IPS-15b (cell line): ENCODE data around the gene BNIP2.
"Not testable (repeated sequence)": the region's sequence is repeated elsewhere in the genome, so short reads cannot be mapped to it uniquely, and the experiment has no call there.

Experiments
- H3K27me3 ChIP-seq: one replicate; pipeline ENCODE4 v1.6.1; 2013; ENCODE audit warnings: low read length; ENCODE audit not compliant: control insufficient read depth, insufficient read depth
- H3K36me3 ChIP-seq: one replicate; pipeline ENCODE4 v1.6.1; 2013; ENCODE audit warnings: low read length; ENCODE audit not compliant: control insufficient read depth, insufficient read depth
- H3K4me1 ChIP-seq: one replicate; pipeline ENCODE4 v1.6.1; 2013; ENCODE audit warnings: mild to moderate bottlenecking, low read length; ENCODE audit not compliant: control insufficient read depth, insufficient read depth
- H3K4me3 ChIP-seq: one replicate; pipeline ENCODE4 v1.5.1; 2013; ENCODE audit warnings: low read depth, low read length
- H3K9ac ChIP-seq: one replicate; pipeline ENCODE4 v1.6.1; 2013; ENCODE audit warnings: low read depth, mild to moderate bottlenecking, low read length
- H3K9me3 ChIP-seq: one replicate; pipeline ENCODE4 v1.6.1; 2013; ENCODE audit warnings: mild to moderate bottlenecking, low read length; ENCODE audit not compliant: control insufficient read depth, insufficient read depth

BNIP2 gene

GRCh38 chr15:59703979-59704796 lies 15.1 kb upstream of the BNIP2 start:
- no peak overlapping the region for H3K9ac ChIP-seq
- no peaks in the 10 kb centered on the region for H3K36me3 ChIP-seq
- H3K9me3 ChIP-seq, result no peaks in the 10 kb centered on the region
- no peaks in the 10 kb centered on the region for H3K4me1 ChIP-seq
- H3K27me3 ChIP-seq, result no peaks in the 10 kb centered on the region
- no peak overlapping the region for H3K4me3 ChIP-seq

GRCh38 chr15:59702351-59702750 lies 13.2 kb upstream of the BNIP2 start:
- H3K27me3 ChIP-seq, result no peaks in the 10 kb centered on the region
- no peak overlapping the region for H3K4me3 ChIP-seq
- no peak overlapping the region for H3K9ac ChIP-seq
- no peaks in the 10 kb centered on the region for H3K36me3 ChIP-seq
- H3K4me1 ChIP-seq, result no peaks in the 10 kb centered on the region
- no peaks in the 10 kb centered on the region for H3K9me3 ChIP-seq

GRCh38 chr15:59701880-59702279 lies 12.8 kb upstream of the BNIP2 start:
- Histone ChIP-seq H3K4me3 (no peak overlapping the region), H3K9ac (no peak overlapping the region), H3K36me3 (no peaks in the 10 kb centered on the region), H3K9me3 (no peaks in the 10 kb centered on the region), H3K27me3 (no peaks in the 10 kb centered on the region), H3K4me1 (no peaks in the 10 kb centered on the region)

GRCh38 chr15:59699810-59700431 lies 10.8 kb upstream of the BNIP2 start:
- Histone ChIP-seq H3K27me3 (no peaks in the 10 kb centered on the region), H3K4me3 (no peak overlapping the region), H3K4me1 (no peaks in the 10 kb centered on the region), H3K9ac (no peak overlapping the region), H3K36me3 (no peaks in the 10 kb centered on the region), H3K9me3 (no peaks in the 10 kb centered on the region)

GRCh38 chr15:59698065-59698464 lies 8.9 kb upstream of the BNIP2 start:
- not testable (repeated sequence) for H3K9me3 ChIP-seq, H3K36me3 ChIP-seq, H3K4me1 ChIP-seq, H3K9ac ChIP-seq, H3K4me3 ChIP-seq, H3K27me3 ChIP-seq

GRCh38 chr15:59696332-59696731 lies 7.2 kb upstream of the BNIP2 start:
- H3K27me3 ChIP-seq, result no peaks in the 10 kb centered on the region
- no peaks in the 10 kb centered on the region for H3K4me1 ChIP-seq
- no peaks in the 10 kb centered on the region for H3K36me3 ChIP-seq

GRCh38 chr15:59694779-59695178 lies 5.7 kb upstream of the BNIP2 start:
- no peaks in the 10 kb centered on the region for H3K9me3 ChIP-seq
- H3K4me3 ChIP-seq, result no peak overlapping the region
- H3K36me3 ChIP-seq, result no peaks in the 10 kb centered on the region
- peaks cover 11% of the 10 kb centered on the region for H3K27me3 ChIP-seq
- H3K4me1 ChIP-seq, result peaks cover 4% of the 10 kb centered on the region
- no peak overlapping the region for H3K9ac ChIP-seq

More at GRCh38 chr15:59696332-59696731, 7.2 kb upstream of the BNIP2 start:
- H3K4me3 ChIP-seq, result no peak overlapping the region
- no peaks in the 10 kb centered on the region for H3K9me3 ChIP-seq
- no peak overlapping the region for H3K9ac ChIP-seq

- H3K9me3 ChIP-seq, result no peaks in the 10 kb centered on the region
- H3K9ac ChIP-seq, result no peak overlapping the region
- H3K4me3 ChIP-seq, result no peak overlapping the region
- no peaks in the 10 kb centered on the region for H3K36me3 ChIP-seq
- H3K27me3 ChIP-seq, result peaks cover 11% of the 10 kb centered on the region
- H3K4me1 ChIP-seq, result peaks cover 8% of the 10 kb centered on the region
Observed at GRCh38 chr15:59691194-59691805, 2.2 kb upstream of the BNIP2 start.

- Histone ChIP-seq H3K9me3 (no peaks in the 10 kb centered on the region), H3K9ac (no peak overlapping the region), H3K4me1 (peaks cover 8% of the 10 kb centered on the region), H3K4me3 (peak overlapping the region; percentile 90), H3K27me3 (peaks cover 11% of the 10 kb centered on the region), H3K36me3 (no peaks in the 10 kb centered on the region)
Observed at GRCh38 chr15:59689626-59690236, 611 bp upstream of the BNIP2 start.

- no peaks in the 10 kb centered on the region for H3K36me3 ChIP-seq
- peaks cover 11% of the 10 kb centered on the region for H3K27me3 ChIP-seq
- peak overlapping the region; percentile 91 for H3K9ac ChIP-seq
- peaks cover 8% of the 10 kb centered on the region for H3K4me1 ChIP-seq
- no peaks in the 10 kb centered on the region for H3K9me3 ChIP-seq
- H3K4me3 ChIP-seq, result peak overlapping the region; percentile 62
Observed at GRCh38 chr15:59688423-59688781, 718 bp downstream of the BNIP2 start.

- Histone ChIP-seq H3K4me3 (peak overlapping the region; percentile 62), H3K4me1 (peaks cover 8% of the 10 kb centered on the region), H3K27me3 (peaks cover 11% of the 10 kb centered on the region), H3K9ac (peak overlapping the region; percentile 91), H3K36me3 (no peaks in the 10 kb centered on the region), H3K9me3 (no peaks in the 10 kb centered on the region)
Observed at GRCh38 chr15:59687836-59688235, 1.3 kb downstream of the BNIP2 start.
